DOHH2 (cell line): Measurements from ENCODE around the gene PDE9A.

Source experiments
- CTCF ChIP-seq: fragments of 200-600 bp; sonication (generic); IDR thresholded peaks from one replicate; pipeline ENCODE4 v1.5.1; 2014; ENCODE audit warnings: antibody characterized with exemption, mild to moderate bottlenecking, low read depth, low read length; ENCODE audit not compliant: poor library complexity, severe bottlenecking
- EZH2phosphoT487 ChIP-seq: fragments of 200-600 bp; sonication (generic); IDR thresholded peaks from 2 replicates; pipeline ENCODE4 v1.6.1; 2017; ENCODE audit warnings: borderline replicate concordance, mild to moderate bottlenecking, antibody characterized with exemption, low read length, moderate library complexity, mixed read lengths

GRCh38 chr21:42703136-42703908 is 49.9 kb downstream of the PDE9A start:
- TF ChIP-seq CTCF (no peak), EZH2phosphoT487 (no peak)
